SU-DHL-6 (cell line): ENCODE data around the gene ARHGAP21.

Experiments
- CTCF ChIP-seq: fragments of 200-600 bp; sonication (generic); IDR thresholded peaks from one replicate; pipeline ENCODE4 v1.5.1; 2017; ENCODE audit warnings: antibody characterized with exemption, mild to moderate bottlenecking, low read length, moderate library complexity; ENCODE audit not compliant: insufficient read depth, poor library complexity, severe bottlenecking
- EZH2phosphoT487 ChIP-seq: fragments of 200-600 bp; sonication (generic), shearing (Covaris generic); conservative IDR thresholded peaks from 2 replicates; pipeline ENCODE4 v1.6.1; 2018; ENCODE audit warnings: mild to moderate bottlenecking, antibody characterized with exemption, low read length, moderate library complexity, mixed read lengths

DNA sequence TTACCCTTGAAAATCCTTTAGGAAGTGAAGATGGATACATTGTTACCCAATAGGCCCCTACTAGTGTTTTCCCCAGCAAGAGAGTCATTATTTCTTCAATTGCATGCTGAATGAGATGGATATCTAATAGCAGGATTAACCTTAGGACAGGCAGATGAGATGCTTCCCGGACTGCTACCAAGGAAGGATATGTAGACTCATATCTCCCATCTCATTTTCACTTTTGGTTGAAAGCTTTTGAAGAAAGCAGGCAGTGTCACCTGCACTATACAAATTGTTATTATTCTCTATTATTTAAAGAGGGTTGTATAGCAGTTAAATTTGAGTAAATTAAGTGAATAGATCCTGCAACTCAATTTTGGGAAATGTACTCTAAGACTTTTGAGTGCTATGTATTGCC is 17.0 kb upstream of the ARHGAP21 start:
- TF ChIP-seq CTCF = no peak
- no peak for TF ChIP-seq EZH2phosphoT487
